Measurements from ENCODE around the gene BCOR.
A peak's percentile ranks its signal among the peaks of the same experiment; 100 is the strongest.

BCOR gene

GRCh38 chrX:40081679-40082068 is 16.1 kb downstream of the BCOR start:
- H3K4me3 ChIP-seq (ENCODE audit: low read length) = no peak overlapping the region
- DNase-seq (ENCODE audit: low read depth) = no peak
- TF ChIP-seq CTCF (conservative IDR thresholded peaks at IDR 0.05; ENCODE audit: low read depth, low read length) = no peak

- TF ChIP-seq CTCF (conservative IDR thresholded peaks at IDR 0.05; ENCODE audit: low read depth, low read length) = no peak
- DNase-seq (ENCODE audit: low read depth) = no peak
- H3K4me3 ChIP-seq (ENCODE audit: low read length) = no peak overlapping the region
Measured at GRCh38 chrX:40080894-40081678, 16.7 kb downstream of the BCOR start.

- no peak for DNase-seq (ENCODE audit: low read depth)
- no peak overlapping the region for H3K4me3 ChIP-seq (ENCODE audit: low read length)
- peak; percentile 28 for TF ChIP-seq CTCF (conservative IDR thresholded peaks at IDR 0.05; ENCODE audit: low read depth, low read length)
Measured at GRCh38 chrX:40079572-40079971, 18.2 kb downstream of the BCOR start.

GRCh38 chrX:40078489-40079227 is 19.1 kb downstream of the BCOR start:
- no peak for DNase-seq (ENCODE audit: low read depth)
- no peak for TF ChIP-seq CTCF (conservative IDR thresholded peaks at IDR 0.05; ENCODE audit: low read depth, low read length)
- H3K4me3 ChIP-seq (ENCODE audit: low read length) = no peak overlapping the region

- no peak for TF ChIP-seq CTCF (conservative IDR thresholded peaks at IDR 0.05; ENCODE audit: low read depth, low read length)
- no peak overlapping the region for H3K4me3 ChIP-seq (ENCODE audit: low read length)
- no peak for DNase-seq (ENCODE audit: low read depth)
Measured at GRCh38 chrX:40077906-40078305, 19.9 kb downstream of the BCOR start.

GRCh38 chrX:40076750-40077575 is 20.8 kb downstream of the BCOR start:
- no peak for TF ChIP-seq CTCF (conservative IDR thresholded peaks at IDR 0.05; ENCODE audit: low read depth, low read length)
- no peak overlapping the region for H3K4me3 ChIP-seq (ENCODE audit: low read length)
- DNase-seq (ENCODE audit: low read depth) = no peak
